Mucosa of rectum (tissue), 2 donors: ENCODE measurements around the gene FGGY.
"Not testable (repeated sequence)": the region's sequence is repeated elsewhere in the genome, so short reads cannot be mapped to it uniquely, and the experiment has no call there.

Experiments
- H3K27ac ChIP-seq, 2 donors: one replicate each; pipeline ENCODE4 v1.7.0; 2013; ENCODE audit warnings: inconsistent platforms in 2 of 2, low read depth in 2 of 2, low read length in 2 of 2
- H3K27me3 ChIP-seq, 2 donors: one replicate each; pipeline ENCODE4 v1.7.0; 2013; ENCODE audit warnings: low read length in 2 of 2; ENCODE audit not compliant: control insufficient read depth in 2 of 2, insufficient read depth in 2 of 2
- H3K36me3 ChIP-seq, 2 donors: one replicate each; pipeline ENCODE4 v1.7.0; 2013; ENCODE audit warnings: low read length in 2 of 2; ENCODE audit not compliant: control insufficient read depth in 2 of 2, insufficient read depth in 2 of 2
- H3K4me1 ChIP-seq, 2 donors: one replicate each; pipeline ENCODE4 v1.7.0; 2013; ENCODE audit warnings: low read length in 2 of 2, mild to moderate bottlenecking in 1 of 2; ENCODE audit not compliant: control insufficient read depth in 2 of 2, insufficient read depth in 2 of 2
- H3K4me3 ChIP-seq, 2 donors: one replicate each; pipeline ENCODE4 v1.7.0; 2013; ENCODE audit warnings: low read length in 2 of 2
- H3K9ac ChIP-seq, 2 donors: one replicate each; pipeline ENCODE4 v1.7.0; 2013; ENCODE audit warnings: low read length in 2 of 2, low read depth in 1 of 2, mild to moderate bottlenecking in 1 of 2
- H3K9me3 ChIP-seq, 2 donors: one replicate each; pipeline ENCODE4 v1.7.0; 2013; ENCODE audit warnings: low read length in 2 of 2; ENCODE audit not compliant: control insufficient read depth in 2 of 2
- donor health status: healthy.
- donor health status: Normal muscosa, but diverticular disease.

The FGGY gene, protein sequence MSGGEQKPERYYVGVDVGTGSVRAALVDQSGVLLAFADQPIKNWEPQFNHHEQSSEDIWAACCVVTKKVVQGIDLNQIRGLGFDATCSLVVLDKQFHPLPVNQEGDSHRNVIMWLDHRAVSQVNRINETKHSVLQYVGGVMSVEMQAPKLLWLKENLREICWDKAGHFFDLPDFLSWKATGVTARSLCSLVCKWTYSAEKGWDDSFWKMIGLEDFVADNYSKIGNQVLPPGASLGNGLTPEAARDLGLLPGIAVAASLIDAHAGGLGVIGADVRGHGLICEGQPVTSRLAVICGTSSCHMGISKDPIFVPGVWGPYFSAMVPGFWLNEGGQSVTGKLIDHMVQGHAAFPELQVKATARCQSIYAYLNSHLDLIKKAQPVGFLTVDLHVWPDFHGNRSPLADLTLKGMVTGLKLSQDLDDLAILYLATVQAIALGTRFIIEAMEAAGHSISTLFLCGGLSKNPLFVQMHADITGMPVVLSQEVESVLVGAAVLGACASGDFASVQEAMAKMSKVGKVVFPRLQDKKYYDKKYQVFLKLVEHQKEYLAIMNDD

DNA sequence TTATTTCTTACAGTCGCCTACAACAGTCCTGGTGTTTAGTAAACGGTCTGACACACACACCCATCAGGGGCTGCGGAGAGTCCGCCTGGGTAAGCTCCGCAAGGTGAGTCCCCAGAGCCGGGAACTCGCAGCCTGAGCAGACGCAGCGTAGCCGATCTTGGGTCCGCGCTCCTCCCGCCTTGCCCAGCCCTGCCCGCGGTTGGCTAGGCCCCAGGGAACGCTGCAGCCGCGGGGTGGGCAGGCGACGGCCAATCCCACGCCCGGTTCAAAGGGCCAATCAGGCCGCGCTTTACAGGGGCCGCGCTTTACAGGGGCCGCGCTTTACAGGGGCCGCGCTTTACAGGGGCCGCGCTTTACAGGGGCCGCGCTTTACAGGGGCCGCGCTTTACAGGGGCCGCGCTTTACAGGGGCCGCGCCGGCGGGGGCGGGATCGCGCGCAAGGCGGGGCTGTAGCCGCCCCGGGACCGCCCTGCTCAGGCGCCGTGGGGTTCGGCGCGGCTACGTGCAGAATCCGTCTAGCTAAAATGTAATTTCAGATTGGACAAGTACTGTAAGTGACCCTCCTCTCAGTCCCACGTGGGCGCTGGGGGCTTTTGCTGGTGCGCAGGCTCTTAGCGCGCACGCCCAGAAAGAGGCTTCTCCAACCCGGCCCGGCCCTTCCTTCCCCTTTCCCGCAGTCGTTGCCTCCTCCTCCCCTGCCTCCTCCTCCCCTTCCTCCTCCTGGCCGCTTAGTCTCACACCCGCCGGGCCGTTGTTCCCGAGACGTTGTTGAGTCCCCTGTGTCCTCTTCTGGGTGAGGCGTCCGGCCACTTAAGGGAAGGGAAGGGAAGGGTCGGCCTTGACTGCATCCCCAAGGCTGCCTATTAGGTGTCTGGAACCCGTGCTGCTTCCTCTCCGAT lies at the start of gene FGGY:
TSS of gene FGGY (plus strand) at position 737 of the 899 bp plus-strand sequence. CDS start 24,456 bp downstream, outside the sequence.
- H3K4me1 ChIP-seq = peaks cover 0 to 15% of the 10 kb centered on the region in 2 donors

GRCh38 chr1:59248758-59249157 lies 48.1 kb upstream of the FGGY start:
- H3K9me3 ChIP-seq = no peaks in the 10 kb centered on the region
- no peaks in the 10 kb centered on the region for H3K27me3 ChIP-seq
- H3K4me3 ChIP-seq = no peak overlapping the region
- no peaks in the 10 kb centered on the region for H3K36me3 ChIP-seq
- no peak overlapping the region for H3K9ac ChIP-seq
- H3K4me1 ChIP-seq = no peaks in the 10 kb centered on the region
- no peak overlapping the region for H3K27ac ChIP-seq

More for the DNA sequence above, at the start of gene FGGY:
- peak within 1 kb of the TSS; percentile 95 to 96 for H3K9ac ChIP-seq
- H3K4me3 ChIP-seq = peak within 1 kb of the TSS; percentile 88 to 96
- H3K9me3 ChIP-seq = no peaks in the 10 kb centered on the region
- H3K27ac ChIP-seq = peak within 1 kb of the TSS; percentile 98 to 99
- H3K27me3 ChIP-seq = no peaks in the 10 kb centered on the region
- no peaks in the 10 kb centered on the region for H3K36me3 ChIP-seq

GRCh38 chr1:59249396-59250137 lies 47.3 kb upstream of the FGGY start:
- no peaks in the 10 kb centered on the region for H3K36me3 ChIP-seq
- no peak overlapping the region for H3K4me3 ChIP-seq
- no peaks in the 10 kb centered on the region for H3K4me1 ChIP-seq
- H3K9me3 ChIP-seq = no peaks in the 10 kb centered on the region
- no peak overlapping the region for H3K9ac ChIP-seq
- no peaks in the 10 kb centered on the region for H3K27me3 ChIP-seq
- no peak overlapping the region for H3K27ac ChIP-seq

- not testable (repeated sequence) for H3K4me1 ChIP-seq
Observed at GRCh38 chr1:59251061-59251460, 45.8 kb upstream of the FGGY start.

DNA sequence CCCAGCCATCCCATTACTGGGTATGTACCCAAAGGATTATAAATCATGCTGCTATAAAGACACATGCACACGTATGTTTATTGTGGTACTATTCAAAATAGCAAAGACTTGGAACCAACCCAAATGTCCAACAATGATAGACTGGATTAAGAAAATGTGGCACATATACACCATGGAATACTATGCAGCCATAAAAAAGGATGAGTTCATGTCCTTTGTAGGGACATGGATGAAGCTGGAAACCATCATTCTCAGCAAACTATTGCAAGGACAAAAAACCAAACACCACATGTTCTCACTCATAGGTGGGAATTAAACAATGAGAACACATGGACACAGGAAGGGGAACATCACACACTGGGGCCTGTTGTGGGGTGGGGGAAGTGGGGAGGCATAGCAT lies 40.5 kb upstream of the FGGY start:
- not testable (repeated sequence) for H3K27me3 ChIP-seq, H3K4me3 ChIP-seq, H3K9me3 ChIP-seq, H3K36me3 ChIP-seq, H3K4me1 ChIP-seq, H3K27ac ChIP-seq, H3K9ac ChIP-seq

More at GRCh38 chr1:59251061-59251460, 45.8 kb upstream of the FGGY start:
- H3K27ac ChIP-seq, H3K4me3 ChIP-seq, H3K9ac ChIP-seq, H3K36me3 ChIP-seq, H3K27me3 ChIP-seq, H3K9me3 ChIP-seq: not testable (repeated sequence)

- H3K4me3 ChIP-seq = no peak overlapping the region
- H3K9ac ChIP-seq = no peak overlapping the region
- H3K36me3 ChIP-seq = no peaks in the 10 kb centered on the region
- H3K4me1 ChIP-seq = no peaks in the 10 kb centered on the region
- no peak overlapping the region for H3K27ac ChIP-seq
- no peaks in the 10 kb centered on the region for H3K9me3 ChIP-seq
- H3K27me3 ChIP-seq = no peaks in the 10 kb centered on the region
Observed at GRCh38 chr1:59258412-59259032, 38.4 kb upstream of the FGGY start.

DNA sequence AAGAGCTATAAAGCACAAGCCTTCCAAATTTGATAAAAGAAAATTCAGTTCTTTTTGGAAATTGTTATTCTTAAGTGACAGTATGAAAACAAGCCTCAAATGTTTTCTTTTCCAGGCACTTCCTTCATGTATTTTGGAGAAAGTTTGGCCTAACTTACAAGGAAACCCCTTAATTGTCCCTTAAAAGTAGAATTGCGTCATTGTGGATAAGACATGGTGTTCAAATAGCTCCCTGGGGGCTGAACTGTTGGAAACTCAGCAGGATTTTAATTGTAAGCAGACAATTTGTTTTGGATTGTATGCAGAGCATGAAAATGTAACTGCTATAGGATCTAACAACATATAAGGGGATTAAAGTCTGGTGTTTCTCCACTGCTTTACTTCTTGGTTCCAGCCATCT lies 35.4 kb upstream of the FGGY start:
- Histone ChIP-seq H3K27ac (peak overlapping the region in 1 of 2 donors; percentile 17), H3K4me3 (no peak overlapping the region), H3K4me1 (no peaks in the 10 kb centered on the region), H3K27me3 (no peaks in the 10 kb centered on the region), H3K9me3 (no peaks in the 10 kb centered on the region), H3K9ac (no peak overlapping the region), H3K36me3 (no peaks in the 10 kb centered on the region)

GRCh38 chr1:59262631-59263030 lies 34.3 kb upstream of the FGGY start:
- no peaks in the 10 kb centered on the region for H3K36me3 ChIP-seq
- H3K4me3 ChIP-seq = no peak overlapping the region
- H3K9me3 ChIP-seq = no peaks in the 10 kb centered on the region
- no peak overlapping the region for H3K27ac ChIP-seq
- no peaks in the 10 kb centered on the region for H3K4me1 ChIP-seq
- H3K9ac ChIP-seq = no peak overlapping the region
- H3K27me3 ChIP-seq = no peaks in the 10 kb centered on the region

- no peaks in the 10 kb centered on the region for H3K27me3 ChIP-seq
- no peaks in the 10 kb centered on the region for H3K36me3 ChIP-seq
- no peak overlapping the region for H3K9ac ChIP-seq
Observed at GRCh38 chr1:59263111-59263510, 33.8 kb upstream of the FGGY start.

More at GRCh38 chr1:59263111-59263510, 33.8 kb upstream of the FGGY start:
- Histone ChIP-seq H3K9me3 (no peaks in the 10 kb centered on the region), H3K27ac (no peak overlapping the region), H3K4me1 (no peaks in the 10 kb centered on the region), H3K4me3 (no peak overlapping the region)
